ENCODE measurements around the gene ATP1B3.
"Not testable (repeated sequence)": the region's sequence is repeated elsewhere in the genome, so short reads cannot be mapped to it uniquely, and the experiment has no call there.

The ATP1B3 gene

GRCh38 chr3:141949972-141950371 lies 73.5 kb downstream of the ATP1B3 start:
- ATAC-seq, result peak in 1 of 2 donors; percentile 28

GRCh38 chr3:141950572-141951493 lies 74.4 kb downstream of the ATP1B3 start:
- no peak for ATAC-seq

GRCh38 chr3:141952611-141953010 lies 76.2 kb downstream of the ATP1B3 start:
- no peak for ATAC-seq

GRCh38 chr3:141955175-141955574 lies 78.7 kb downstream of the ATP1B3 start:
- no peak for ATAC-seq

GRCh38 chr3:141959589-141960554 lies 83.4 kb downstream of the ATP1B3 start:
- ATAC-seq, result no peak

GRCh38 chr3:141960731-141961130 lies 84.3 kb downstream of the ATP1B3 start:
- no peak for ATAC-seq

GRCh38 chr3:141963301-141963700 lies 86.9 kb downstream of the ATP1B3 start:
- ATAC-seq, result no peak

- ATAC-seq, result no peak
Measured at GRCh38 chr3:141965471-141965870, 89.0 kb downstream of the ATP1B3 start.

- no peak for ATAC-seq
Measured at GRCh38 chr3:141969711-141970110, 93.3 kb downstream of the ATP1B3 start.

GRCh38 chr3:141971571-141971970 lies 95.1 kb downstream of the ATP1B3 start:
- ATAC-seq, result no peak

- ATAC-seq, result no peak
Measured at GRCh38 chr3:141972399-141972798, 96.0 kb downstream of the ATP1B3 start.

- ATAC-seq, result not testable (repeated sequence)
Measured at GRCh38 chr3:141974777-141975176, 98.3 kb downstream of the ATP1B3 start.
